Measurements from ENCODE around the gene TTLL11.

- TF ChIP-seq CREB1 (IDR thresholded peaks at IDR 0.05) (no peak), CTCF (IDR thresholded peaks at IDR 0.05; ENCODE audit: control extremely low read depth in 1 of 3, insufficient read depth in 1 of 3, low read depth in 1 of 3, low read length in 3 of 3) (no peak), SRF (IDR thresholded peaks at IDR 0.05; ENCODE audit: low read depth, low read length) (no peak), ATF2 (IDR thresholded peaks at IDR 0.05; ENCODE audit: low read length) (no peak), SIN3A (conservative IDR thresholded peaks at IDR 0.05 in 1 of 2, IDR thresholded peaks at IDR 0.05 in 1 of 2; ENCODE audit: low read depth in 1 of 2, low read length in 2 of 2) (no peak), EGR1 (IDR thresholded peaks at IDR 0.05; ENCODE audit: borderline replicate concordance, low read depth, low read length) (no peak), MAX (IDR thresholded peaks at IDR 0.05) (no peak), RAD21 (IDR thresholded peaks at IDR 0.05 in 1 of 2, conservative IDR thresholded peaks at IDR 0.05 in 1 of 2; ENCODE audit: low read depth in 2 of 2, low read length in 2 of 2) (no peak), POLR2AphosphoS5 (IDR thresholded peaks at IDR 0.05; ENCODE audit: low read depth, low read length) (no peak), JUND (IDR thresholded peaks at IDR 0.05; ENCODE audit: low read length) (no peak), CEBPB (IDR thresholded peaks at IDR 0.05; ENCODE audit: low read depth, low read length) (no peak), EZH2 (IDR thresholded peaks at IDR 0.05; ENCODE audit: low read depth, low read length, severe bottlenecking) (no peak)
Measured at GRCh38 chr9:121790841-121791240, 302.3 kb downstream of the TTLL11 start.

All from H1 (cell line).